Progenitor cell of endocrine pancreas (in vitro differentiated cells): ENCODE data around the gene SNRK. TPM values are rescaled to one million over a fixed set of nuclear protein-coding genes. Genes with fewer than 3 reads are reported as not detected.

Experiments
- DNase-seq: peaks from one replicate; pipeline ENCODE4 v3.0.0; 2021; ENCODE audit warnings: low spot score; ENCODE audit not compliant: unreplicated experiment
- H3K27ac Mint-ChIP-seq: 2 replicates; pipeline ENCODE4 v1.8.0; 2021; ENCODE audit warnings: mild to moderate bottlenecking, moderate library complexity, mixed read lengths
- H3K27me3 Mint-ChIP-seq: 2 replicates; pipeline ENCODE4 v1.8.0; 2021; ENCODE audit warnings: mixed read lengths
- H3K36me3 Mint-ChIP-seq: 2 replicates; pipeline ENCODE4 v1.8.0; 2022; ENCODE audit warnings: mixed read lengths; ENCODE audit not compliant: insufficient read depth
- H3K4me1 Mint-ChIP-seq: 2 replicates; pipeline ENCODE4 v1.8.0; 2021; ENCODE audit warnings: low read depth, mixed read lengths
- H3K4me3 Mint-ChIP-seq: 2 replicates; pipeline ENCODE4 v1.8.0; 2021; ENCODE audit warnings: low read depth, mild to moderate bottlenecking, moderate library complexity, mixed read lengths
- H3K9me3 Mint-ChIP-seq: 2 replicates; pipeline ENCODE4 v1.8.0; 2021; ENCODE audit warnings: low read depth, mixed read lengths
- CTCF ChIP-seq: fragments of 200-600 bp; sonication (generic); IDR thresholded peaks from one replicate; pipeline ENCODE4 v1.5.0; 2021; ENCODE audit warnings: antibody characterized with exemption, mild to moderate bottlenecking; ENCODE audit not compliant: unreplicated experiment
- total RNA-seq: library from RNA; stranded (reverse); gene quantifications from 2 replicates; pipeline ENCODE4 v1.2.1, GENCODE V29; 2021

Gene SNRK
- total RNA-seq, 1 donor from 2014 or later = 23.6 TPM

GRCh38 chr3:43343185-43343584, 56.8 kb downstream of the SNRK start:
- no peak for DNase-seq
- no peak overlapping the region for H3K4me3 Mint-ChIP-seq
- H3K27me3 Mint-ChIP-seq = no peaks in the 10 kb centered on the region
- peaks cover 41% of the 10 kb centered on the region for H3K36me3 Mint-ChIP-seq
- TF ChIP-seq CTCF = no peak
- peaks cover 8% of the 10 kb centered on the region for H3K9me3 Mint-ChIP-seq
- H3K4me1 Mint-ChIP-seq = peaks cover 9% of the 10 kb centered on the region
- no peak overlapping the region for H3K27ac Mint-ChIP-seq

GRCh38 chr3:43343815-43344214, 57.5 kb downstream of the SNRK start:
- no peak for DNase-seq
- Mint-ChIP-seq H3K27me3 (no peaks in the 10 kb centered on the region), H3K4me3 (no peak overlapping the region), H3K9me3 (peaks cover 2% of the 10 kb centered on the region), H3K27ac (no peak overlapping the region), H3K36me3 (peaks cover 36% of the 10 kb centered on the region), H3K4me1 (peaks cover 9% of the 10 kb centered on the region)
- TF ChIP-seq CTCF = no peak

GRCh38 chr3:43344520-43344919, 58.2 kb downstream of the SNRK start:
- Mint-ChIP-seq H3K27me3 (no peaks in the 10 kb centered on the region), H3K4me1 (peaks cover 9% of the 10 kb centered on the region), H3K36me3 (peaks cover 36% of the 10 kb centered on the region), H3K4me3 (no peak overlapping the region), H3K27ac (no peak overlapping the region), H3K9me3 (no peaks in the 10 kb centered on the region)
- no peak for DNase-seq
- TF ChIP-seq CTCF = no peak

- Mint-ChIP-seq H3K27ac (no peak overlapping the region), H3K9me3 (no peaks in the 10 kb centered on the region), H3K36me3 (peaks cover 31% of the 10 kb centered on the region), H3K4me1 (peaks cover 9% of the 10 kb centered on the region), H3K4me3 (no peak overlapping the region), H3K27me3 (no peaks in the 10 kb centered on the region)
- DNase-seq = no peak
- no peak for TF ChIP-seq CTCF
Measured at GRCh38 chr3:43345246-43345645, 58.9 kb downstream of the SNRK start.

GRCh38 chr3:43345877-43346276, 59.5 kb downstream of the SNRK start:
- no peak for TF ChIP-seq CTCF
- H3K27me3 Mint-ChIP-seq = no peaks in the 10 kb centered on the region
- peaks cover 28% of the 10 kb centered on the region for H3K36me3 Mint-ChIP-seq
- H3K9me3 Mint-ChIP-seq = no peaks in the 10 kb centered on the region
- no peak for DNase-seq
- no peak overlapping the region for H3K27ac Mint-ChIP-seq
- H3K4me1 Mint-ChIP-seq = peaks cover 9% of the 10 kb centered on the region
- H3K4me3 Mint-ChIP-seq = no peak overlapping the region
